ENCODE measurements around the gene HMCN1.

HMCN1 gene

DNA sequence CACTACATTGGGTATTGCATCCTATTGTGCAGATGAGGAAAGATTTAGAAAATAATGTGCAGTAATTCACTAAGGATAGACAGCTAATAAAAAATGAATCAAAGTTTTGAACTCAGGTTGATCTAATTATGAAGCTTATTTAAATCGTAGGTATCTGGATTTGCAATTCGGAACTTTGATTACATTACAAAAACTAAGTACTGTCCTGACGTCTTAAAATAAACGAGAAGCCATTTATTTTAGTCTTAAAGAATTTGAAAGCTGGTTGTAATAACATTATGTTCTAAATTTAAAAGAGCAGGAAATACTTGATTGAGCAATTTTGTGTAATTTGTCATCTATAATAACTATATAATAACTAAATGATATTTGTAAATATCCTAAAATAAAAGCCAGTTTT, 404.9 kb downstream of the HMCN1 start:
- TF ChIP-seq FOXP2 (optimal IDR thresholded peaks at IDR 0.05; ENCODE audit: borderline replicate concordance, extremely low read depth, extremely low read length, insufficient read depth), result no peak
- TF ChIP-seq POLR2AphosphoS5 (IDR thresholded peaks at IDR 0.05; ENCODE audit: low read depth, low read length), result no peak
- TF ChIP-seq TAF1 (IDR thresholded peaks at IDR 0.05; ENCODE audit: borderline replicate concordance, insufficient read depth, low read length), result no peak

DNA sequence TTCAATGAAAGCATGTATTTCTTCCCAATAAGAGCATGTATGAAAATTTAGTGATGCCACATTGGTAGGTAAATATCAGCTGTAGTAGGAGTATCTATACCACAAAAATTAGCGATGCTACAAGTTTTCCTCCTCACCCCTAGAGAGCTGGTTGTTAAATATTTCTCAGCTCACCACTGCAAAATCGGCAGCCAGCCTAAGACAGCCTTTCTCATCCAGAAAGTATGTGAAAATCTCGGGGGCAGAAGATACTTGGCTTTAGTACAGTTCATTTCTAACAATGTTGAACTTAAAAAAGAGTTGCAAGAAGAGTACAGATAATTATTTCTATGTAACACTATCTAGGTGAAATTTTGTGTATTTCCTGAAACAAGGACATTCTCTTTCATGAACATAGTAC, 405.5 kb downstream of the HMCN1 start:
- TF ChIP-seq POLR2AphosphoS5 (IDR thresholded peaks at IDR 0.05; ENCODE audit: low read depth, low read length), result no peak
- TF ChIP-seq TAF1 (IDR thresholded peaks at IDR 0.05; ENCODE audit: borderline replicate concordance, insufficient read depth, low read length), result no peak
- TF ChIP-seq FOXP2 (optimal IDR thresholded peaks at IDR 0.05; ENCODE audit: borderline replicate concordance, extremely low read depth, extremely low read length, insufficient read depth), result no peak
- TF ChIP-seq SIN3A (IDR thresholded peaks at IDR 0.05; ENCODE audit: borderline replicate concordance, insufficient read depth, low read length), result no peak
- TF ChIP-seq, protein P1, sequence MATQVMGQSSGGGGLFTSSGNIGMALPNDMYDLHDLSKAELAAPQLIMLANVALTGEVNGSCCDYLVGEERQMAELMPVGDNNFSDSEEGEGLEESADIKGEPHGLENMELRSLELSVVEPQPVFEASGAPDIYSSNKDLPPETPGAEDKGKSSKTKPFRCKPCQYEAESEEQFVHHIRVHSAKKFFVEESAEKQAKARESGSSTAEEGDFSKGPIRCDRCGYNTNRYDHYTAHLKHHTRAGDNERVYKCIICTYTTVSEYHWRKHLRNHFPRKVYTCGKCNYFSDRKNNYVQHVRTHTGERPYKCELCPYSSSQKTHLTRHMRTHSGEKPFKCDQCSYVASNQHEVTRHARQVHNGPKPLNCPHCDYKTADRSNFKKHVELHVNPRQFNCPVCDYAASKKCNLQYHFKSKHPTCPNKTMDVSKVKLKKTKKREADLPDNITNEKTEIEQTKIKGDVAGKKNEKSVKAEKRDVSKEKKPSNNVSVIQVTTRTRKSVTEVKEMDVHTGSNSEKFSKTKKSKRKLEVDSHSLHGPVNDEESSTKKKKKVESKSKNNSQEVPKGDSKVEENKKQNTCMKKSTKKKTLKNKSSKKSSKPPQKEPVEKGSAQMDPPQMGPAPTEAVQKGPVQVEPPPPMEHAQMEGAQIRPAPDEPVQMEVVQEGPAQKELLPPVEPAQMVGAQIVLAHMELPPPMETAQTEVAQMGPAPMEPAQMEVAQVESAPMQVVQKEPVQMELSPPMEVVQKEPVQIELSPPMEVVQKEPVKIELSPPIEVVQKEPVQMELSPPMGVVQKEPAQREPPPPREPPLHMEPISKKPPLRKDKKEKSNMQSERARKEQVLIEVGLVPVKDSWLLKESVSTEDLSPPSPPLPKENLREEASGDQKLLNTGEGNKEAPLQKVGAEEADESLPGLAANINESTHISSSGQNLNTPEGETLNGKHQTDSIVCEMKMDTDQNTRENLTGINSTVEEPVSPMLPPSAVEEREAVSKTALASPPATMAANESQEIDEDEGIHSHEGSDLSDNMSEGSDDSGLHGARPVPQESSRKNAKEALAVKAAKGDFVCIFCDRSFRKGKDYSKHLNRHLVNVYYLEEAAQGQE (IDR thresholded peaks at IDR 0.05; ENCODE audit: insufficient read depth in 1 of 2, low read depth in 2 of 2, low read length in 2 of 2), result no peak

DNA sequence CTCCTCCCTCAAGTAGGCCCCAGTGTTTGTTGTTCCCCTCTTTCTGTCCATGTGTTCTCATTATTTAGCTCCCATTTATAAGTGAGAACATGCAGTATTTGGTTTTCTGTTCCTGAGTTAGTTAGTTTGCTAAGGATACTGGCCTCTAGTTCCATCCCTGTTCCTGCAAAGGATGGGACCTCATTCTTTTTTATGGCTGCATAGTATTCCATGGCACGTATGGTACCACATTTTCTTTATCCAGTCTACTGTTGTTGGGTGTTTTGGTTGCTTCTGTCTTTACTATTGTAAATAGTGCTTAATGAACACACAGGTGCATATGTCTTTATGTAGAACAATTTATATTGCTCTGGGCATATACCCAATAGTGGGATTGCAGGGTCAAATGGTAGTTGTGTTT, 408.0 kb downstream of the HMCN1 start:
- TF ChIP-seq SIN3A (IDR thresholded peaks at IDR 0.05; ENCODE audit: borderline replicate concordance, insufficient read depth, low read length) (no peak), POLR2AphosphoS5 (IDR thresholded peaks at IDR 0.05; ENCODE audit: low read depth, low read length) (no peak), FOXP2 (optimal IDR thresholded peaks at IDR 0.05; ENCODE audit: borderline replicate concordance, extremely low read depth, extremely low read length, insufficient read depth) (no peak)
- TF ChIP-seq, protein P1 (IDR thresholded peaks at IDR 0.05; ENCODE audit: insufficient read depth in 1 of 2, low read depth in 2 of 2, low read length in 2 of 2), result no peak

DNA sequence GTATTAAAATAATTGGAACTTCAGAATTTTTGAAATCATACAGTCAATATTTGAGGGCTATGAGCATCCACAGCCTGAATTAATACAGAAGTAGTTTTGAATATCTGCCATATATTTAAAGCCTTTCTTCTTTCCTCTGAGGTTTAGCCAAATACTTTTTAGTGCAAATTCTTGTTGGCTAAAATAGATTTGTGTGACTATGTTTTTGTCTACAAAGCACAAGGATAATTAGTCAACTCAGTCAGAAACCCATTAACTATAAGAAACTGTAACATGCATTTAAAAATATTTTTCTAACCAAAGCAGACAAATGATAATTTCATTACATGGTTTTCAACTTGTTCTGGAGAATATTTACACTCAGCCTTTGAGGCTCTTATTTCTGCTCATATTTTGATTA, 408.7 kb downstream of the HMCN1 start:
- TF ChIP-seq POLR2AphosphoS5 (IDR thresholded peaks at IDR 0.05; ENCODE audit: low read depth, low read length) (no peak), TAF1 (IDR thresholded peaks at IDR 0.05; ENCODE audit: borderline replicate concordance, insufficient read depth, low read length) (no peak), SIN3A (IDR thresholded peaks at IDR 0.05; ENCODE audit: borderline replicate concordance, insufficient read depth, low read length) (no peak), FOXP2 (optimal IDR thresholded peaks at IDR 0.05; ENCODE audit: borderline replicate concordance, extremely low read depth, extremely low read length, insufficient read depth) (no peak)
- TF ChIP-seq, protein P1 (IDR thresholded peaks at IDR 0.05; ENCODE audit: insufficient read depth in 1 of 2, low read depth in 2 of 2, low read length in 2 of 2), result no peak

DNA sequence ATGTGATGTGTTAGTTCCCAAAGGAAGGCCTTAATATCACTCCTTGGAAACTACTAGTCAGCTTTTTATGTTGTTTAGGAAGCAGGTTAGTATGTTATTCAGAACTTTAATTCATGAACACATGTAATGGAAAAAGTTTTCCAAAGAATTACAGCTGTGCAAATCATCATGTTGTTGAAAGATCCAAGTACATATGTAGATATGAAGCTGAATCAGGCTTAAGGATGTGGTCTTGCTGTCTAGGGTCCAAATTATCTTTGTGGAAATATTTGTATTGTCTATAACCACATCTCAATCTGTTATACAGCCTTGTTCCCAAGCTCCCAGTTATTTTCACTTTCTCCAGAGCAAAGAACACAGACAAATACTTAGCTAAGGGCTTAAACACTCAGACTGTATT, 409.3 kb downstream of the HMCN1 start:
- TF ChIP-seq POLR2AphosphoS5 (IDR thresholded peaks at IDR 0.05; ENCODE audit: low read depth, low read length) (no peak), FOXP2 (optimal IDR thresholded peaks at IDR 0.05; ENCODE audit: borderline replicate concordance, extremely low read depth, extremely low read length, insufficient read depth) (no peak), TAF1 (IDR thresholded peaks at IDR 0.05; ENCODE audit: borderline replicate concordance, insufficient read depth, low read length) (no peak), SIN3A (IDR thresholded peaks at IDR 0.05; ENCODE audit: borderline replicate concordance, insufficient read depth, low read length) (no peak)
- TF ChIP-seq, protein P1 (IDR thresholded peaks at IDR 0.05; ENCODE audit: insufficient read depth in 1 of 2, low read depth in 2 of 2, low read length in 2 of 2), result no peak
